GM19328 (cell line): ENCODE data around the gene KPNA6.
"Not testable (repeated sequence)": the region's sequence is repeated elsewhere in the genome, so short reads cannot be mapped to it uniquely, and the experiment has no call there.

Experiments
- ATAC-seq: cut with Tn5 transposase; IDR thresholded peaks from one replicate; pipeline ENCODE4 v1.9.1; 2021; ENCODE audit warnings: mild to moderate bottlenecking, moderate library complexity; ENCODE audit not compliant: unreplicated experiment

Gene KPNA6

DNA sequence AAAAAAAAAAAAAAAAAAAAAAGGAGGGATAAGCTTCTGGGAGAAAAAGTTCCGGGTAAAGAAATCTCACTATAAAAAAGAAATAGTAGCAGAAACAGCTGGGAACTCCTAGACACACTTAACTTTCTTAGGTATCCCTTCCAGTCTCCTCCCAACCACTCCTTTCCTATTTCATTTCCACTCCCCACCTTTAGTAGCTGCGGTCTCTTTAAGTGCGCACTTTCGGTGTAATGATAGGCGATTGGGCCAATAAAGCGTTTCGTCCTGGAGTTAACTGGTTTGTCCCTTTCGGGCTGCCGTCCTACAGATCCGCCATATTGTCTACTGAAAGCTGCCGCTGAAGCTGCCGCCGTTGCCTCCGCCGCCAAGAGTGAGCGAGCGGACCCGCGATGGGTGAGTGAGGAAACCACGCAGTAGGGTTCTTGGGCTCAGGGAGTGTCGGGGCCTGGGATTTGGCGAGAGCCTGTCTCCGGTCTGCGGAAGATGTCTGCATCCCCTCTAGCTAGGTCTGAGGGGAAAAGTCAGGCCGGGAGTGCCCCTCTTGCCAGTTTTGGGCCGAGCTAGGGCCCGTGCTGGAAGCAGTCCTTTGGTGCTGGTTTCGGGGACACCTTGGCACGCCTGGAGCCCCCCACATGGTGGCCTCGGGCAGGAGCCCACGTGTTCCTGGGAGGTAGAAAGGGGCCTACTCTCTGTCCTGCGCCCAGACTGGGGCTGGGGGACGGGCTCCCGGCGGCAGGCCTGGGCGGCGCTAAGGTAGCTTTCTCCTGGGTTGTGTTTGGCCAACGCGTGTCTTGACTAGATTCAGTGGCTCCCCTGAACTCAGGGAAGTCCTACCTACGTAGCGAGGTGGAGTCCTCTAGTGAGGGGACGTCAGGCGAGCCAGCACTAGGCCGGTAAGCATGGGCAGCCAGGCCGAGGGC is at the start of gene KPNA6:
Gene KPNA6, plus strand, starts transcription at position 315 of the 920 bp plus-strand sequence. Its CDS starts 75 bp downstream, at position 390.
- peak; percentile 62 for ATAC-seq

DNA sequence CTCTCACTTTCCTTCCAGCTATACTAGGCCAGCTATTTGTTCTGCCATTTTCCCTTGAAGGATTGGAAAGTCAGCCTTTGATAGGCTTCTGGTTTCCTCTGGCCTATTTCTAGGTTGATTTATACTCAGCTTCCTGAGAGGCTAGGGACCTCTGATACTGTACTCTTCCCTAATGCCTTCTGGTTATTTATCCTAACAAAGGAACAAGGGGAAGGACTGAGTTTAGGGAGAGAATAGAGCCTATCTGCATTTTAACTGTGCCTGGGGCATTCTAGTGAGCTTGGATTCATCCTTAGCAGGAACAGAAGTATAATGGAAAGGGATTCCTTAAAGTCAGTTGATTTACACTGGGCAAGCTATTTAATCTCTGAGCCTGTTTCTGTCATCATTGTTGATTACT is 46.9 kb upstream of the KPNA6 start:
- no peak for ATAC-seq

DNA sequence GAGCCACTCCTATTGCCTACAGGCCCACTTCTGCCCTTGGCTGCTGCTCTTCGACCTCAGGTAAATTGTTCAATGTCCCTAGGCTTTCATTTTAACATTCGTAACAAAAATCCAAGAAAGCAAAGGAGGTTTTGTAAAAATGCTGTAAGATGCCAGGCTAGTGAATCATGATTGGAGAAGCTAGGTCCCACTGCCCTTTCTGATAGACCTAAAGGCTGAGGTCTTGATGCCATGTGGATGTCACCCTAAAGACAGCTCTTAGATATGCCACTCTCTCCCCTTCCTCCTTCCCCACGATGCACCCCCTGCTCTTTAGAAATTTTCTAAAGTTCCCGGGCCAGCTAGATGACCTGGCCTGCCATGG is 45.0 kb upstream of the KPNA6 start:
- ATAC-seq, result no peak

DNA sequence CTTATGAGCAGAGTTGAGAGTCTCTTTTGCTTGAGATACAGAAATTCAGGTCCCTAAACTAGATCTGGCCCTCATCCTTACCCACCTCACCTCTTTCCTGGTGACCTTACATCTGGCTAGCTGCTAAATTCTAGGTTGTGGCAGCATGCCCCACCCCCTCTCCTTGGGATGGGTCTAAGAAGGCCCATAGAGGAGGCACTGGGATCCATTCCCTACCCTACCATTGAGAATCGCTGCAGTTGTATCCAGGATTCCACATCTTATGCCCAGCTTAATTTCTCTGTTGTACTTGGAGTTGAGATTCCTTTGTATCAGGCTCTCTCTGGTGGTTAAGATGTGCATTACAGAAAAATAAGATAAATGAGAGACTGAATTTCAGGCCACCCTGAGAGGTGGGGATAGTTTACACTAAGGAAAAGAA is 44.6 kb upstream of the KPNA6 start:
- no peak for ATAC-seq

DNA sequence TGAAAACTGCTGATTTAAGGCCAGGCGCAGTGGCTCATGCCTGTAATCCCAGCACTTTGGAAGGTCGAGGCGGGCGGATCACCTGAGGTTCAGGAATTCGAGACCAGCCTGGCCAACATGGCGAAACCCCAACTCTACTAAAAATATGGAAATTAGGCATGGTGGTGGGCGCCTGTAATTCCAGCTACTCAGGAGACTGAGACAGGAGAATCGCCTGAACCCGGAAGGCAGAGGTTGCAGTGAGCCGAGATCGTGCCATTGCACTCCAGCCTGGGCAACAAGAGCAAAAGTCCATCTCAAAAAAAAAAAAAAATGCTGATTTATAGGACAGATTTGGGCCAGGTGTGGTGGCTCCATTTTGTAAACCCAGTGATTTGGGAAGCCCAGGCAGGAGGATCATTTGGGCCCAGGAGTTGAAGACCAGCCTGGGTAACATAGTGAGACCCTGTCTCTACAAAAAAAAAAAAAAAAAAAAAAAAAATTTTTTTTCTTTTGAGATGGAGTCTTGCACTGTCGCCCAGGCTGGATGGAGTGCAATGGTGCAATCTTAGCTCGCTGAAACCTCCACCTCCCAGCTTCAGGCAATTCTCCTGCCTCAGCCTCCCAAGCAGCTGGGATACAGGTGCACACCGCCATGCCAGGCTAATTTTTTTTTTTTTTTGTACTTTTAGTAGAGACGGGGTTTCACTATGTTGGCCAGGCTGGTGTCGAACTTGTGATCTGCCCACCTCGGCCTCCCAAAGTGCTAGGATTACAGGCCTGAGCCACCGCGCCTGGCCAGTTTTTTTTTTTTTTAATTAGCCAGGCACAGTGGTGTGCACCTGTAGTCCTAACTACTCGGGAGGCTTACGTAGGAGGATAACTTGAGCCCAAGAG is 42.0 kb upstream of the KPNA6 start:
- ATAC-seq, result not testable (repeated sequence)

DNA sequence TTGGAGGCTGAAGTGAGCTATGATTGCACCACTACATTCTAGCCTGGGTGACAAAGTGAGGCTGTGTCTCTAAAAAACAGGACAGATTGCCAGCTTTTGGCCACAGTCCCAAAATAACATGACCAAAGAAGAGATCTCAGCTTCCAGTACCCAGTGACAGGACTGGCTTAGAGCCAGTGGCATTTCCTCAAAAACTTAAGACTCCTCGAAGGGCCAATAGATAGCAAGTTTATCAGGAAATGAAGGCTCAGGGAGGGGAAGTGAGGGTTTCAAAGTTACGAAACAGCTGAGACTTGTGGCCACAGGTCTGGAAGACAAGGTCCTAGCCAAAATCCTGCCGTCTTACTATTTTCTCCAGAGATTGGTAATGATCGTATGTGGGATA is 41.4 kb upstream of the KPNA6 start:
- ATAC-seq, result no peak

DNA sequence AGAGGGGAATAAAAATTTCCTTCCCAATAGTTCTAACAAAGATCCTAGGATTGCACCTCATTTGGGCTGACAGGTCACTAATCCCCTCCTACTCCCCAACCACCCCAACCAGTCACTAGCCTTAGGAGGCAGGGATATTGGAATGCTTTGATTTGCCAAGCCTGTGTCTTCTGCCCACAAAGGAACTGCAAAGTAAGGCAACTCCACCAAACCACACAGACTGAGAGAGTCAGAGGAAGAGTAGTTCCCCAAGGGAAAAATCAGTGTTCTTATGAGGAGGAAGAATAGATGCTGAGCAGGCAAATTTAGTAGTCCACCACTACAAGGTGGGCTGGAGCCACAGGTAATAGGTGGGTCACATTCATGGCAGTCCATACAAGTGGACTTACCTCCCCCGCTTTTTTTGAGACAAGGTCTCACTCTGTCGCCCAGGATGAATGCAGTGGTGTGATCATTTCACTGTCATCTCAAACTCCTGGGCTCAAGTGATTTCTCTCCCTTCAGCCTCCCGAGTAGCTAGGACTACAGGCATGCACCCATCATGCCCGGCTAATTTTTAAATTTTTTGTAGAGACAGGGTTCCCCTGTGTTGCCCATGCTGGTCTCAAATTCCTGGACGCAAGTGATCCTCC is 38.8 kb upstream of the KPNA6 start:
- ATAC-seq, result no peak

DNA sequence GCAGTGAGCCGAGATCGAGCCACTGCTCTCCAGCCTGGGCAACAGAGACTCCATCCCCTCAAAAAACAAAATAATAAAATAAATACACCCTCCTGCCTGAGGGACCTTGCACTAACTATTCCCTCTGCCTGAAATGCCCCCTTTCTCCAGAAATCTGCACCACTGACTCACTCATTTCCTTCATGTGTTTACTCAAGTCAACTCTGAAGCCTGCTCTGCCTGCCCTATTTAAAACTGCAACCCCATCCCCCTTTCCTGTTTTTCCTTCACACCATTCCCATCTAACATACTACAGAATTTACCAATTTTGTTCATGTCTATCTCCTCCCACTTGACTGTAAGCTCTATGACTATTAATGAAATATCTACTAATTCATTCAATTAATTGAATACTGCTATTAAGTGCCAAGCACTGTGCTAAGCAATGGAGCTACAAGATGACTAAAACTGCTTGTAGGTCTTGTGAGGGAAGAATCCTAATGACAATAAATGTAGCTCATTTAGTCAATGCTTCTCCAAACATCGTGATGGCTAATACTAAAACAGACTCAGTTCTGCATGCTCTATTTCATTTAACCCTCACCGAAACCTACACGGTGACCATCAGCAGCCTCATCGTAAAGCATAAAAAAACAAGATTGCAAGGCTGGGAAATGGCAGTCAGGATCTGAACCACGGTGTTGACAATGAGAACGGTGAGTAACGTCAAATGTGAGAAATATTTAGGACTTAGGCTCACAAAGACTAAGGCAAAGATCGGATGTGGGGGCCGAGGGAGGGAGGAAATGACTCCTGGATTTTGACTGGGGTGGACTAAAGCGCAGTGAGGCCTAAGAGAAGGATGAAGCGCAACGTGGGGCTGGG is 35.9 kb upstream of the KPNA6 start:
- ATAC-seq, result no peak

DNA sequence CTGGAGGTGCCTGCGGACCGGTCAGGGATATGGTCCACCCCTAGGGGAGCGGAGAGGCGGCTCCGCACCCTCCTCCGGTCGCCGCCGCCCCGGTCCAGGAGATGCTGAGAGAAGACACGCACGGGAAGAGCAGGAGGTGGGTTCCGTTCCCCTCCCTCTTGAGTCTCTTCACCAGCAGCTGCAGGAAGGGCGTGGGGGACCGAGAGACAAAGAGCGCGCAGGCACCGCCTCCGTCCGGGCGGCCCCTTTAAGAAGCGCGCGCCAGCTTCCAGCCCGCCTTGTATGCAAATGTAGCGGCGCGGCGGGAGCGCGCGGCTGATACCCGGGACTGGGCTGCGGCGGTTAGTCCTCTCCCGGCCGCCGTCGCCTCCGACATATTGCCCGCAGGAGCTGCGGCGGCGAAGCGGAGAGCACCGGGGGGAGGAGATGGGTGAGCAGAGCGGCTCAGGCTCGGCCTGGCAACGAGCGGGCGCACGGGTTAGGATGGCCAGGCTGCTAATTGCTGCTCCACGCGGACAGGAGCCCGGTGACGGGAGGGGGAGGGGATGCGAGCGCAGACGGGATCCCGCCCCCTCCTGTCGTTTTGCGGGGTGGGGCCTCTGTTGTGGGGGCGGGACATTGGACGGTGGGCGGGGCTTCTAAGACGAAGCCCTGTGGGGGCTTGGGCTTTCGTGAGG is 35.1 kb upstream of the KPNA6 start, which contains the start of gene TMEM39B:
Gene TMEM39B, plus strand, starts transcription at position 318 of the 677 bp plus-strand sequence. Its CDS starts 109 bp downstream, at position 427.
- ATAC-seq, result peak; percentile 74

DNA sequence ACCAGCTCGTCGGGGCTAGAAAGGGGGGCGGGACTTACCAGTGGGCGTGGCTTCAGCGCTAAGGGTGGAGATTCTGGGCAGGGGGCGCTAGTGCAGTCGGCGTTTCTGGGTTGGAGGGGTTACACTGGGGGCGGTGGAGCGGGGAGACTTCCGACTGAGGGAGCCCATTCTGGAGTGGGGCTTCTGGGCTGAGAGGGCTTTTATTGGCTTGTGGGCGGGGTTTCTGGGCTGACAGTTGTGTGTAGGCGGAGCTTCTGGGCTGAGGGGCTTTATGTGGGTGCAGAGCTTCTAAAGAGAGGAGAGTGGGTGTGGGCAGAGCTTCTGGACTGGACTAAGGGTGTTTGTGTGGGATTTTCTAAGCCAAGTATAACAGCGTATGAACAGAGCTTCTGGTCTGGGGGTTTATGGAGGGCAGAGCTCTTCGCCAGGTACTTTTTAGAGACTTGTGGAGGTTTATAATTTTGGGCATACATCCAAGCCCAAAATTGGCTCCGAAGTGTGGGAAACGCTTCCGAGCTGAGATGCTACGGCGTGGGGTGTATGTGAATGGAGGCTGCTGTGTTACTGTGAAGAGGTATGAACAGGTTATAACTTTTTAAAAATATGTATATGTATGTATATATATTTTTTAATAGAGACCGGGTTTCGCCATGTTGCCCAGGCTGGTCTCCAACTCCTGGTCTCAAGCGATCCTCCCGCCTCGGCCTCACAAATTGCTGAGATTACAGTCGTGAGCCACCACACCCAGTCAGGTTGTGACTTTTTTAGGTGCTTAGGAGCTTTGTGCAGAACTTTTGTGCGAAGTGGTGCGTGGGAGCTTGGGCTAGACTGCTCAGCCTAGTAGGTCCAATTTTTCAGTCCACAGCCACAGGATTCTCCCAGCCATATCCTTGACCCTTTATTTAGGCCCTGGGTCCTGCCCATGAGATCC is 34.3 kb upstream of the KPNA6 start:
- no peak for ATAC-seq

DNA sequence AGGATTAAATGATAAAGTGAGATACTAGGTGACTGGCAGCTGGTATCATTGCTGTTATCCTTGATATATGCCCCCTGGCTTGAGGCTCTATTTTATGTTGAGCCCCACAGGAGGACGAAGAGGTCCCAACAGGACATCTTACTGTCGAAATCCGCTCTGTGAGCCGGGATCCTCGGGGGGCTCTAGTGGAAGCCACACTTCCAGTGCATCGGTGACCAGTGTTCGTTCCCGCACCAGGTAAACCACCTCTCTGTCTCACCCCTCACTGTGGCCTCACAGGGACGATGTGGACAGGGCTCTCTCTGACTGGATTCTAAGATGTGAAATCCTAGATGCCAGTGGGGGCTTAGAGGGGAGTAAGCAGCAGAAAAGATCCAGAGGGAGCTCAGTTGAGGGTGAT is 33.0 kb upstream of the KPNA6 start:
- no peak for ATAC-seq

DNA sequence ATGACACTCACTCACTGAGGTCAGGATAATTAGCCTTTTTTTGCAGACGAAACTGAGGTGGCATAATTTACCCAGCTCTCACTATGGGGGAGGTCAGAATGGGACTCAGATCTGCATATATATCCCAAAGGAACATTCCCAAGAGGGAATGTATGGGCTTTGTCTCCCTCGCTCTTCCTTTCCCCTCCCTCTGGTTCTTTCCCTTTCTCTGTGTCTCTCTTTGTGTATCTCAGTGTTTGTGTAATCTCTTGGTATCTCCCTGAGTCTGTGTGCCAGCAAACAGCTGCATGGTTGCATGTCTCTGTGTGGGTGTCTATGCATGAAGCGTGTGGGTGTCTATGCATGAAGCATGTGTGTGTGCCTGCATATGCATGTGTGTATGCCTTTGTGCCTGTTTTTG is 30.4 kb upstream of the KPNA6 start:
- ATAC-seq, result no peak

DNA sequence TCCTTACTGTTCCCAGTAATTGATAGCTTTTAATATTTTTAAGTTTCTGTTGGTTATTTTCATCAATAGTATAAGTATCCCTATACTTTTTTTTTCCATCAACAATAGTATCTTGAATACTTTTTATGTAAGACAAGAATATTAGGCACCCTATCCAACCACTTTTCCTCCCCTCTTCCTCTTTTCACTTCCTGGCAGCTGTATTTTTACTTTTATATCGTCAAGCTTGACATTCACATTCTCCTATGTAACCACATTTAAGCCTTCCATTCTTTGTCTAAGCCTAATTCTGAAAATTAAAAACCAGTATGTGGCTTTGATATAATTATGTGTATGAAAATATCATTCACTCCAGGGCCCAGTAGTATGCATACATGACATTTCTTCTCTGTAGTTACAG is 25.8 kb upstream of the KPNA6 start:
- ATAC-seq, result no peak

DNA sequence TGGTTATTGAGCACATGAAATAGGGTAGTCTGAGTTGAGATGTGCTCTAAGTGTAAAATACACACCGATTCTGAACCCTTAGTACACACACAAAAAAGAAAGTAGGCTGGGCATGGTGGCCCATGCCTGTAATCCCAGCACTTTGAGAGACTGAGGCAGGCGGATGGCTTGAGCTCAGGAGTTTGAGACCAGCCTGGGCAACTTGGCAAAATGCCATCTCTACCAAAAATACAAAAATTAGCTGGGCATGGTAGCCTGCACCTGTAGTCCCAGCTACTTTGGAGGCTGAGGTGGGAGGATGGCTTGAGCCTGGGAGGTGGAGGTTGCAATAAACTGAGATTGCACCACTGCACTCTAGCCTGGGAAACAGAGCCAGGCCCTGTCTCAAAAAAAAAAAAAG is 21.5 kb upstream of the KPNA6 start:
- ATAC-seq, result not testable (repeated sequence)

DNA sequence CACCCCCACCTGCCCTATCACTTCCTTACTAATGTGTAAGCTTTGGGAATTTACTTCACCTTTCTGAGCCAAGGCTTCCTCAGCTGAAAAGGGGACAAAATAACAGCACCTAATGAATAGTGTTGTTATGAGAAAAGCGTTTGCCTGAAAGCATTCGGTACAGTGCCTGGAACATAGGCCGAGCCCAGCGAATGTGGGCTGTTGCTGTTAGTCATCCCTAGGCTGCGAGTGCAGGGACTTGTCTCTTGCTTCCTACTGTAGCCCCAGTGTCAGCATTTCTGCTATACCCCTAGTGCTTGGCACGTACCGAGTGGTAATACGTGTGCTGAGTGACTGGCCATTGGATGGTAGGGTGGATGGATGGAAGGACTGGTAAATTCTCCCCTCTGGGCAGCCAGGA is 16.7 kb upstream of the KPNA6 start:
- no peak for ATAC-seq

DNA sequence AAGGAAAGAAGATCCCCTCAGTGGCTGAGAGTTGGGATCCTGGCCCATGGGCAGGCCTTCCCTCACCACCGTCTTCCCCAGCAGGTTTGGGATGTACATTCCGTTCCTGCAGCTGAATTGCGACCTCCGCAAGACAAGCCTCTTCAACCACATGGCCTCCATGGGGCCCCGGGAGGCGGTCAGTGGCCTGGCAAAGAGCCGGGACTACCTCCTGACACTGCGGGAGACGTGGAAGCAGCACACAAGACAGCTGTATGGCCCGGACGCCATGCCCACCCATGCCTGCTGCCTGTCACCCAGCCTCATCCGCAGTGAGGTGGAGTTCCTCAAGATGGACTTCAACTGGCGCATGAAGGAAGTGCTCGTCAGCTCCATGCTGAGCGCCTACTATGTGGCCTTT is 16.3 kb upstream of the KPNA6 start:
- no peak for ATAC-seq

DNA sequence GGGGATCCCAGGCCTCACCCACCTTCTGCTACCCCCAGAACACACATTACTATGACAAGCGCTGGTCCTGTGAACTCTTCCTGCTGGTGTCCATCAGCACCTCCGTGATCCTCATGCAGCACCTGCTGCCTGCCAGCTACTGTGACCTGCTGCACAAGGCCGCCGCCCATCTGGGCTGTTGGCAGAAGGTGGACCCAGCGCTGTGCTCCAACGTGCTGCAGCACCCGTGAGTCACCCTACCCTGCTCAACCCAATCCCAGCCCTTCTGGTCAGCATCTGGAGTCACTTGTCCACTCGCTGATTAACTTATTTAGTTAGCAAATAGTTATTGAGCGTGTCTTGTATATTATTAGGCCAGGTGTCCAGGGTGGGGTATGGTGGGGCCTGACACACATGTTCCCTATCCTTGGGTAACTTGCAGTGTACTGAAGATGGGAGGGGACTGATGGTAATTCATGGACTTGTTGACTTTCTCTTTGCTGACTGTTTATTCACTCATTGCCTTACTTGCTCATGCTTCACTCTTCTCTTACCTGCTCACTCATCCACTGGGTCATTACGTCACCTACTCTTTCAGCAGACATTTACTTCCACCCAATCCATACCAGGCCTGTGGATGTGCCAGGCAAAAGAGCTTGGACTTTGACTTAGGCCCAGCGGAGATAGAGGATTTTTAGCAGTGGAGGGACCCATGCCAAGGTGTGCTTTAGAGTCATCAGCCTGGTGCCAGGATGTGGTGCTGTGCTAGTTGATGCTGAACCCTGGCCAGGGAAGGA is 12.9 kb upstream of the KPNA6 start:
- no peak for ATAC-seq

DNA sequence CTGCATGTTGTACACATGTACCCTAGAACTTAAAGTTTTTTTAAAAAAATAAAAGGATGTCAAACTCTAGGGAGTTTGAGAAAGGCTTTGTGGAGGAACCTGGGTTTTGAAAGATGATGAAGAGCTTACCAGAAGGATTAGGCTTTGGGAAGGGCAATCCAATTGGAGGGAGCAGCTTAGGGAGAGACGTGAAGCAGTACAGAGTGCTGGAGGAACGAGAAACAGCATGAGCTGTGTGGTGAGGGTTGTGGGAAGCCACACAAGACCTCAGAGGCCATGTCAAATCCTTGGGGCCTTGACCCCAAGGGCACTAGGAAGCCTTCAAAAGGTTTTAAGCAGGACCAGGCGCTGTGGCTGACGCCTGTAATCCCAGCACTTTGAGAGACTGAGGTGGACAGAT is 8.4 kb upstream of the KPNA6 start:
- ATAC-seq, result no peak
